Measurements from ENCODE around the gene PPFIA1.

DNA sequence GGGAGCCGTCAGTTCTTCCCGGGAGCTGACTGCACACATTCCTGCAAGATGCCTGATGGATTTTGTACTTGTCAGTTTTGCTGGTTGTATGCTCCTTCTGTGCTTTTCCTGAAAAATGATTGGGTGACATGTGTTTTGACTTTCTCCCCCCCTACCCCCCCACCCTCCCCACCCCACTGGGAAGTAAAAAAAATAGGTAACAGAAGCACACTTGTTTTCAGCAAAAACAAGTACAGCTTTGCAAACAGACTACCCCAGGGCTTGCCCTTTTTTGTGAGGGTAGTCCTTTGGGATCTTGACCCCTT is 1.1 kb downstream of the PPFIA1 start:
- TF ChIP-seq, protein P1, sequence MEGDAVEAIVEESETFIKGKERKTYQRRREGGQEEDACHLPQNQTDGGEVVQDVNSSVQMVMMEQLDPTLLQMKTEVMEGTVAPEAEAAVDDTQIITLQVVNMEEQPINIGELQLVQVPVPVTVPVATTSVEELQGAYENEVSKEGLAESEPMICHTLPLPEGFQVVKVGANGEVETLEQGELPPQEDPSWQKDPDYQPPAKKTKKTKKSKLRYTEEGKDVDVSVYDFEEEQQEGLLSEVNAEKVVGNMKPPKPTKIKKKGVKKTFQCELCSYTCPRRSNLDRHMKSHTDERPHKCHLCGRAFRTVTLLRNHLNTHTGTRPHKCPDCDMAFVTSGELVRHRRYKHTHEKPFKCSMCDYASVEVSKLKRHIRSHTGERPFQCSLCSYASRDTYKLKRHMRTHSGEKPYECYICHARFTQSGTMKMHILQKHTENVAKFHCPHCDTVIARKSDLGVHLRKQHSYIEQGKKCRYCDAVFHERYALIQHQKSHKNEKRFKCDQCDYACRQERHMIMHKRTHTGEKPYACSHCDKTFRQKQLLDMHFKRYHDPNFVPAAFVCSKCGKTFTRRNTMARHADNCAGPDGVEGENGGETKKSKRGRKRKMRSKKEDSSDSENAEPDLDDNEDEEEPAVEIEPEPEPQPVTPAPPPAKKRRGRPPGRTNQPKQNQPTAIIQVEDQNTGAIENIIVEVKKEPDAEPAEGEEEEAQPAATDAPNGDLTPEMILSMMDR (conservative IDR thresholded peaks at IDR 0.05 in 1 of 2, IDR thresholded peaks at IDR 0.05 in 1 of 2; ENCODE audit: low read depth in 1 of 2, low read length in 2 of 2), result no peak
- TF ChIP-seq EZH2 (IDR thresholded peaks at IDR 0.05; ENCODE audit: low read length, missing control alignments), result no peak
